H9 (cell line): ENCODE data around the gene ARHGAP30. TPM values are rescaled to one million over a fixed set of nuclear protein-coding genes. Genes with fewer than 3 reads are reported as not detected.

ENCODE experiments used
- DNase-seq: peaks from one replicate; pipeline ENCODE4 v3.0.0-alpha.2; 2017
- H2AFZ ChIP-seq: one replicate; pipeline ENCODE4 v1.6.1; 2013; ENCODE audit warnings: mild to moderate bottlenecking, low read length, control low read depth, moderate library complexity
- H2AK5ac ChIP-seq: 2 replicates; pipeline ENCODE4 v1.6.1; 2013; ENCODE audit warnings: low read length, control low read depth, mixed read lengths; ENCODE audit not compliant: insufficient read length
- H2BK120ac ChIP-seq: one replicate; pipeline ENCODE4 v1.6.1; 2013; ENCODE audit warnings: low read depth, mild to moderate bottlenecking, low read length, control low read depth, inconsistent platforms; ENCODE audit not compliant: poor library complexity, severe bottlenecking
- H2BK12ac ChIP-seq: 2 replicates; pipeline ENCODE4 v1.6.1; 2013; ENCODE audit warnings: low read length, control low read depth, mixed read lengths, low read depth; ENCODE audit not compliant: insufficient read length
- H2BK15ac ChIP-seq: 2 replicates; pipeline ENCODE4 v1.6.1; 2013; ENCODE audit warnings: low read depth, low read length, control low read depth
- H2BK20ac ChIP-seq: one replicate; pipeline ENCODE4 v1.6.1; 2013; ENCODE audit warnings: low read depth, mild to moderate bottlenecking, low read length, control low read depth, inconsistent platforms; ENCODE audit not compliant: poor library complexity, severe bottlenecking
- H2BK5ac ChIP-seq: 2 replicates; pipeline ENCODE4 v1.6.1; 2013; ENCODE audit warnings: low read length, control low read depth, mixed read lengths; ENCODE audit not compliant: insufficient read length
- H3K14ac ChIP-seq: 2 replicates; pipeline ENCODE4 v1.6.1; 2013; ENCODE audit warnings: low read length, control low read depth; ENCODE audit not compliant: insufficient read depth
- H3K18ac ChIP-seq: 2 replicates; pipeline ENCODE4 v1.6.1; 2013; ENCODE audit warnings: low read depth, mild to moderate bottlenecking, mixed read lengths, low read length, control low read depth; ENCODE audit not compliant: insufficient read length
- H3K23ac ChIP-seq: 2 replicates; pipeline ENCODE4 v1.6.1; 2013; ENCODE audit warnings: low read length, control low read depth, mixed read lengths, low read depth; ENCODE audit not compliant: insufficient read length
- H3K23me2 ChIP-seq: 2 replicates; pipeline ENCODE4 v1.6.1; 2013; ENCODE audit warnings: low read depth, mild to moderate bottlenecking, mixed read lengths, low read length, control low read depth; ENCODE audit not compliant: insufficient read length, poor library complexity, severe bottlenecking
- H3K27ac ChIP-seq: 2 replicates; pipeline ENCODE4 v1.5.1; 2013; ENCODE audit warnings: low read length, control low read depth, mixed read lengths, low read depth; ENCODE audit not compliant: insufficient read length
- H3K27me3 ChIP-seq: 2 replicates; pipeline ENCODE4 v1.6.1; 2013; ENCODE audit warnings: low read length, control low read depth, inconsistent platforms; ENCODE audit not compliant: insufficient read depth
- H3K4ac ChIP-seq: 2 replicates; pipeline ENCODE4 v1.6.1; 2013; ENCODE audit warnings: low read depth, mild to moderate bottlenecking, control low read depth, inconsistent platforms, low read length, moderate library complexity
- H3K4me1 ChIP-seq: 2 replicates; pipeline ENCODE4 v1.6.1; 2013; ENCODE audit warnings: low read length, control low read depth, inconsistent platforms; ENCODE audit not compliant: insufficient read depth
- H3K4me2 ChIP-seq: 2 replicates; pipeline ENCODE4 v1.6.1; 2013; ENCODE audit warnings: low read length, control low read depth, mixed read lengths; ENCODE audit not compliant: insufficient read length, insufficient read depth
- H3K56ac ChIP-seq: 2 replicates; pipeline ENCODE4 v1.6.1; 2013; ENCODE audit warnings: low read depth, mild to moderate bottlenecking, mixed read lengths, low read length, control low read depth; ENCODE audit not compliant: insufficient read length
- H3K79me1 ChIP-seq: 2 replicates; pipeline ENCODE4 v1.6.1; 2013; ENCODE audit warnings: low read depth, mild to moderate bottlenecking, moderate library complexity, low read length, control low read depth, inconsistent platforms; ENCODE audit not compliant: insufficient read depth, poor library complexity, severe bottlenecking
- H3K79me2 ChIP-seq: 2 replicates; pipeline ENCODE4 v1.6.1; 2013; ENCODE audit warnings: low read length, control low read depth, inconsistent platforms; ENCODE audit not compliant: insufficient read depth
- H3K9ac ChIP-seq: 2 replicates; pipeline ENCODE4 v1.6.1; 2013; ENCODE audit warnings: low read length, control low read depth, mixed read lengths; ENCODE audit not compliant: insufficient read length; ENCODE audit errors: extremely low read depth
- H3K9me3 ChIP-seq: one replicate; pipeline ENCODE4 v1.6.1; 2013; ENCODE audit warnings: low read depth, low read length, inconsistent platforms; ENCODE audit not compliant: control insufficient read depth
- H3T11ph ChIP-seq: one replicate; pipeline ENCODE4 v1.6.1; 2013; ENCODE audit warnings: mild to moderate bottlenecking, low read length, control low read depth, inconsistent platforms
- H4K20me1 ChIP-seq: one replicate; pipeline ENCODE4 v1.6.1; 2013; ENCODE audit not compliant: control insufficient read depth, insufficient read length, insufficient read depth
- H4K5ac ChIP-seq: 2 replicates; pipeline ENCODE4 v1.6.1; 2013; ENCODE audit warnings: low read depth, mild to moderate bottlenecking, mixed read lengths, low read length, control low read depth; ENCODE audit not compliant: insufficient read length
- H4K8ac ChIP-seq: replicated peaks from 2 replicates; pipeline ENCODE4 v1.6.1; 2013; ENCODE audit warnings: low read length, control low read depth, mixed read lengths, low read depth; ENCODE audit not compliant: insufficient read length
- H4K91ac ChIP-seq: 2 replicates; pipeline ENCODE4 v1.6.1; 2013; ENCODE audit warnings: low read depth, mild to moderate bottlenecking, moderate library complexity, mixed read lengths, low read length, control low read depth; ENCODE audit not compliant: insufficient read length
- H3K27ac Mint-ChIP-seq, 3 experiments: 2 replicates in 2 of 3; 3 replicates in 1 of 3; pipeline ENCODE4 v1.8.0; 2020 to 2021; ENCODE audit warnings: mixed read lengths in 3 of 3, mild to moderate bottlenecking in 1 of 3, moderate library complexity in 1 of 3
- H3K27me3 Mint-ChIP-seq: 2 replicates; pipeline ENCODE4 v1.8.0; 2021; ENCODE audit warnings: low read depth, mild to moderate bottlenecking, moderate library complexity, mixed read lengths
- H3K36me3 Mint-ChIP-seq, 3 experiments: 2 replicates in 2 of 3; 3 replicates in 1 of 3; pipeline ENCODE4 v1.8.0; 2020 to 2021; ENCODE audit warnings: low read depth in 3 of 3, mixed read lengths in 3 of 3; ENCODE audit not compliant: insufficient read depth in 1 of 3
- H3K4me1 Mint-ChIP-seq, 2 experiments: 2 replicates each; pipeline ENCODE4 v1.8.0; 2020; ENCODE audit warnings: mixed read lengths in 2 of 2
- H3K4me3 Mint-ChIP-seq, 2 experiments: 2 replicates in 1 of 2; 3 replicates in 1 of 2; pipeline ENCODE4 v1.8.0; 2020 to 2021; ENCODE audit warnings: mild to moderate bottlenecking in 2 of 2, mixed read lengths in 2 of 2, moderate library complexity in 1 of 2
- H3K9me3 Mint-ChIP-seq, 2 experiments: 2 replicates in 1 of 2; 3 replicates in 1 of 2; pipeline ENCODE4 v1.8.0; 2020; ENCODE audit warnings: mild to moderate bottlenecking in 2 of 2, mixed read lengths in 2 of 2, moderate library complexity in 1 of 2
- WGBS: extraction: QIAGEN DNeasy Blood & Tissue Kit; methylation state at CpG from one replicate; pipeline ENCODE4 v1.1.7; 2013; ENCODE audit warnings: missing lambda C conversion rate, low lambda C conversion rate, mixed read lengths; ENCODE audit not compliant: insufficient read length; ENCODE audit errors: extremely low coverage; 5-methylcytosine and 5-hydroxymethylcytosine counted together
- total RNA-seq: library from RNA; stranded (reverse); gene quantifications from 2 replicates; pipeline ENCODE4 v1.2.1, GENCODE V29; 2021
- TF ChIP-seq, protein P1 (sequence below): fragments of 200-600 bp; sonication (generic); conservative IDR thresholded peaks from 3 replicates; pipeline ENCODE4 v1.8.0; 2021; ENCODE audit warnings: antibody characterized with exemption, mild to moderate bottlenecking

The ARHGAP30 gene
- total RNA-seq, 1 experiment from 2014 or later, result 0.13 TPM

DNA sequence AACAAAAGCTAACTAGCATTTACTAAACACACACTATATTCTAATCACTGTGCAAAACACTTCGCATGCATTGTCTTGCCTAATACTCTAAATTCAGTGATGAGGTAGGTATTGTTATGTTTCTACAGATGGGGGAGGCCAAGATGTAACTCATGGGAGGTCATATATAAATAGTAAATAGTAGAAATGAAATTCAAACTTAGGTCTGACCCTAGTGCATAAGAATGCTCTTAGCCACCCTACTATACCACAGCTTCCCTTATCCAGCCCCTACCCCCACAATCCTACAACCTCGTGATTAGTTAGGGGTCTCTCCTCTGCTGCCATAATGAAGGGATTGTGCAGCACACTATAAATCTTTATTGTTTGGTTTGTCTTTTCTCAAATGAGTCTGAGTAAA is 44.9 kb upstream of the ARHGAP30 start:
- no peak overlapping the region for H2BK12ac ChIP-seq
- H3K4ac ChIP-seq, result no peak overlapping the region
- TF ChIP-seq, protein P1, sequence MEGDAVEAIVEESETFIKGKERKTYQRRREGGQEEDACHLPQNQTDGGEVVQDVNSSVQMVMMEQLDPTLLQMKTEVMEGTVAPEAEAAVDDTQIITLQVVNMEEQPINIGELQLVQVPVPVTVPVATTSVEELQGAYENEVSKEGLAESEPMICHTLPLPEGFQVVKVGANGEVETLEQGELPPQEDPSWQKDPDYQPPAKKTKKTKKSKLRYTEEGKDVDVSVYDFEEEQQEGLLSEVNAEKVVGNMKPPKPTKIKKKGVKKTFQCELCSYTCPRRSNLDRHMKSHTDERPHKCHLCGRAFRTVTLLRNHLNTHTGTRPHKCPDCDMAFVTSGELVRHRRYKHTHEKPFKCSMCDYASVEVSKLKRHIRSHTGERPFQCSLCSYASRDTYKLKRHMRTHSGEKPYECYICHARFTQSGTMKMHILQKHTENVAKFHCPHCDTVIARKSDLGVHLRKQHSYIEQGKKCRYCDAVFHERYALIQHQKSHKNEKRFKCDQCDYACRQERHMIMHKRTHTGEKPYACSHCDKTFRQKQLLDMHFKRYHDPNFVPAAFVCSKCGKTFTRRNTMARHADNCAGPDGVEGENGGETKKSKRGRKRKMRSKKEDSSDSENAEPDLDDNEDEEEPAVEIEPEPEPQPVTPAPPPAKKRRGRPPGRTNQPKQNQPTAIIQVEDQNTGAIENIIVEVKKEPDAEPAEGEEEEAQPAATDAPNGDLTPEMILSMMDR, result no peak
- no peaks in the 10 kb centered on the region for H3K9me3 Mint-ChIP-seq
- H3K27ac ChIP-seq, result no peak overlapping the region
- peaks cover 0 to 6% (median under 1%) of the 10 kb centered on the region in 3 experiments; a peak in 6 of 7 replicates for H3K36me3 Mint-ChIP-seq
- H3K23ac ChIP-seq, result no peak overlapping the region
- no peak overlapping the region for H2BK5ac ChIP-seq
- no peaks in the 10 kb centered on the region for H3K9me3 ChIP-seq
- no peaks in the 10 kb centered on the region for H3K27me3 Mint-ChIP-seq
- no peak overlapping the region for H4K5ac ChIP-seq
- peaks cover 3% of the 10 kb centered on the region for H3K79me1 ChIP-seq
- no peak for DNase-seq
- H2BK20ac ChIP-seq, result no peak overlapping the region
- no peak overlapping the region for H4K91ac ChIP-seq
- H3K4me2 ChIP-seq, result no peak overlapping the region
- H2AK5ac ChIP-seq, result no peak overlapping the region
- H3K9ac ChIP-seq, result no peak overlapping the region
- H4K8ac ChIP-seq, result no peak overlapping the region
- no peak overlapping the region for H3K56ac ChIP-seq
- H2AFZ ChIP-seq, result no peak overlapping the region
- no peak overlapping the region for H3K14ac ChIP-seq
- H3K4me3 Mint-ChIP-seq, result no peak overlapping the region
- H3K79me2 ChIP-seq, result peaks cover 10% of the 10 kb centered on the region; the same call in 1 of the 2 replicates
- peaks cover 18 to 19% of the 10 kb centered on the region in 2 experiments for H3K4me1 Mint-ChIP-seq
- no CpG with 5 or more reads among the region's 2 CpGs for WGBS
- H3T11ph ChIP-seq, result no peak overlapping the region
- peaks cover 5% of the 10 kb centered on the region; the same call in 1 of the 2 replicates for H3K4me1 ChIP-seq
- no peak overlapping the region for H2BK120ac ChIP-seq
- 0 out of 7 replicates have a peak overlapping the region, but pooled peaks of 1 of the 3 experiments have one; percentile 1 for H3K27ac Mint-ChIP-seq
- no peak overlapping the region for H3K18ac ChIP-seq
- no peak overlapping the region for H2BK15ac ChIP-seq
- peaks cover 9% of the 10 kb centered on the region for H3K23me2 ChIP-seq
- no peaks in the 10 kb centered on the region for H3K27me3 ChIP-seq
- no peaks in the 10 kb centered on the region for H4K20me1 ChIP-seq
